Measurements from ENCODE around the gene RNU5B-1.

RNU5B-1 gene

GRCh38 chr15:65305150-65305758, 777 bp downstream of the RNU5B-1 start:
- Mint-ChIP-seq H3K36me3 (ENCODE audit: low read depth) (no peaks in the 10 kb centered on the region), H3K4me3 (peak overlapping the region; percentile 90), H3K4me1 (peaks cover 31% of the 10 kb centered on the region), H3K27me3 (peaks cover 4% of the 10 kb centered on the region), H3K9me3 (no peaks in the 10 kb centered on the region), H3K27ac (peak overlapping the region; percentile 99)
- ATAC-seq (peak; percentile 71), DNase-seq (no peak)

GRCh38 chr15:65305776-65306175, 1.3 kb downstream of the RNU5B-1 start:
- peaks cover 4% of the 10 kb centered on the region for H3K27me3 Mint-ChIP-seq
- ATAC-seq, result no peak
- no peak overlapping the region for H3K4me3 Mint-ChIP-seq
- H3K36me3 Mint-ChIP-seq (ENCODE audit: low read depth), result no peaks in the 10 kb centered on the region
- peak overlapping the region; percentile 99 for H3K27ac Mint-ChIP-seq
- peaks cover 27% of the 10 kb centered on the region for H3K4me1 Mint-ChIP-seq
- DNase-seq, result no peak
- no peaks in the 10 kb centered on the region for H3K9me3 Mint-ChIP-seq

- H3K27me3 Mint-ChIP-seq, result peaks cover 4% of the 10 kb centered on the region
- H3K27ac Mint-ChIP-seq, result no peak overlapping the region
- DNase-seq (no peak), ATAC-seq (no peak)
- no peaks in the 10 kb centered on the region for H3K36me3 Mint-ChIP-seq (ENCODE audit: low read depth)
- peaks cover 27% of the 10 kb centered on the region for H3K4me1 Mint-ChIP-seq
- no peak overlapping the region for H3K4me3 Mint-ChIP-seq
- no peaks in the 10 kb centered on the region for H3K9me3 Mint-ChIP-seq
Observed at GRCh38 chr15:65306551-65306950, 2.1 kb downstream of the RNU5B-1 start.

GRCh38 chr15:65307978-65308377, 3.5 kb downstream of the RNU5B-1 start:
- Mint-ChIP-seq H3K27ac (no peak overlapping the region), H3K4me3 (no peak overlapping the region), H3K4me1 (peaks cover 27% of the 10 kb centered on the region), H3K27me3 (peaks cover 4% of the 10 kb centered on the region), H3K36me3 (ENCODE audit: low read depth) (no peaks in the 10 kb centered on the region), H3K9me3 (no peaks in the 10 kb centered on the region)
- ATAC-seq (no peak), DNase-seq (no peak)

- Mint-ChIP-seq H3K36me3 (ENCODE audit: low read depth) (no peaks in the 10 kb centered on the region), H3K27ac (no peak overlapping the region)
- no peak for ATAC-seq
Observed at GRCh38 chr15:65309882-65310418, 5.5 kb downstream of the RNU5B-1 start.

GRCh38 chr15:65310431-65311137, 6.1 kb downstream of the RNU5B-1 start:
- Mint-ChIP-seq H3K27ac (no peak overlapping the region), H3K4me3 (no peak overlapping the region), H3K4me1 (peaks cover 5% of the 10 kb centered on the region), H3K27me3 (no peaks in the 10 kb centered on the region), H3K36me3 (ENCODE audit: low read depth) (no peaks in the 10 kb centered on the region), H3K9me3 (no peaks in the 10 kb centered on the region)
- ATAC-seq, result no peak
- no peak for DNase-seq

More at GRCh38 chr15:65309882-65310418, 5.5 kb downstream of the RNU5B-1 start:
- no peaks in the 10 kb centered on the region for H3K27me3 Mint-ChIP-seq
- H3K4me1 Mint-ChIP-seq, result peaks cover 10% of the 10 kb centered on the region
- H3K9me3 Mint-ChIP-seq, result no peaks in the 10 kb centered on the region
- H3K4me3 Mint-ChIP-seq, result no peak overlapping the region
- no peak for DNase-seq

GRCh38 chr15:65311760-65312159, 7.3 kb downstream of the RNU5B-1 start:
- H3K9me3 Mint-ChIP-seq, result no peaks in the 10 kb centered on the region
- no peaks in the 10 kb centered on the region for H3K36me3 Mint-ChIP-seq (ENCODE audit: low read depth)
- H3K4me1 Mint-ChIP-seq, result no peaks in the 10 kb centered on the region
- no peak overlapping the region for H3K27ac Mint-ChIP-seq
- ATAC-seq (no peak), DNase-seq (no peak)
- no peak overlapping the region for H3K4me3 Mint-ChIP-seq
- no peaks in the 10 kb centered on the region for H3K27me3 Mint-ChIP-seq

GRCh38 chr15:65312400-65312916, 8.0 kb downstream of the RNU5B-1 start:
- Mint-ChIP-seq H3K36me3 (ENCODE audit: low read depth) (no peaks in the 10 kb centered on the region), H3K4me1 (no peaks in the 10 kb centered on the region), H3K27ac (no peak overlapping the region), H3K4me3 (no peak overlapping the region), H3K27me3 (no peaks in the 10 kb centered on the region), H3K9me3 (no peaks in the 10 kb centered on the region)
- DNase-seq, result no peak
- ATAC-seq, result no peak

GRCh38 chr15:65318870-65319356, 14.4 kb downstream of the RNU5B-1 start:
- peak overlapping the region; percentile 39 for H3K27ac Mint-ChIP-seq
- no peaks in the 10 kb centered on the region for H3K36me3 Mint-ChIP-seq (ENCODE audit: low read depth)
- DNase-seq (peak; percentile 77), ATAC-seq (peak; percentile 98)
- no peaks in the 10 kb centered on the region for H3K9me3 Mint-ChIP-seq
- H3K4me1 Mint-ChIP-seq, result no peaks in the 10 kb centered on the region
- H3K27me3 Mint-ChIP-seq, result peaks cover 6% of the 10 kb centered on the region
- no peak overlapping the region for H3K4me3 Mint-ChIP-seq

GRCh38 chr15:65323071-65323511, 18.6 kb downstream of the RNU5B-1 start:
- ATAC-seq (no peak), DNase-seq (no peak)
- Mint-ChIP-seq H3K4me1 (peaks cover 2% of the 10 kb centered on the region), H3K9me3 (no peaks in the 10 kb centered on the region), H3K4me3 (no peak overlapping the region), H3K36me3 (ENCODE audit: low read depth) (no peaks in the 10 kb centered on the region), H3K27me3 (peaks cover 6% of the 10 kb centered on the region), H3K27ac (no peak overlapping the region)

- no peaks in the 10 kb centered on the region for H3K36me3 Mint-ChIP-seq (ENCODE audit: low read depth)
- ATAC-seq, result no peak
- no peak overlapping the region for H3K4me3 Mint-ChIP-seq
- H3K27ac Mint-ChIP-seq, result no peak overlapping the region
- peaks cover 6% of the 10 kb centered on the region for H3K27me3 Mint-ChIP-seq
- H3K9me3 Mint-ChIP-seq, result no peaks in the 10 kb centered on the region
- peaks cover 2% of the 10 kb centered on the region for H3K4me1 Mint-ChIP-seq
- DNase-seq, result no peak
Observed at GRCh38 chr15:65326117-65326526, 21.6 kb downstream of the RNU5B-1 start.

- ATAC-seq (no peak), DNase-seq (no peak)
- Mint-ChIP-seq H3K27ac (no peak overlapping the region), H3K9me3 (no peaks in the 10 kb centered on the region), H3K4me3 (no peak overlapping the region), H3K27me3 (peaks cover 4% of the 10 kb centered on the region), H3K4me1 (peaks cover 2% of the 10 kb centered on the region), H3K36me3 (ENCODE audit: low read depth) (no peaks in the 10 kb centered on the region)
Observed at GRCh38 chr15:65326818-65327217, 22.3 kb downstream of the RNU5B-1 start.

GRCh38 chr15:65327651-65328393, 23.3 kb downstream of the RNU5B-1 start:
- Mint-ChIP-seq H3K27me3 (no peaks in the 10 kb centered on the region), H3K27ac (peak overlapping the region; percentile 68), H3K4me3 (no peak overlapping the region), H3K4me1 (peaks cover 2% of the 10 kb centered on the region), H3K9me3 (no peaks in the 10 kb centered on the region), H3K36me3 (ENCODE audit: low read depth) (no peaks in the 10 kb centered on the region)
- no peak for DNase-seq
- no peak for ATAC-seq

GRCh38 chr15:65328506-65329287, 24.2 kb downstream of the RNU5B-1 start:
- Mint-ChIP-seq H3K9me3 (no peaks in the 10 kb centered on the region), H3K27ac (no peak overlapping the region), H3K27me3 (no peaks in the 10 kb centered on the region), H3K4me1 (peaks cover 2% of the 10 kb centered on the region), H3K36me3 (ENCODE audit: low read depth) (no peaks in the 10 kb centered on the region), H3K4me3 (no peak overlapping the region)
- DNase-seq (no peak), ATAC-seq (no peak)

All from activated naive CD8-positive, alpha-beta T cell treated with anti-CD3 and anti-CD28 coated beads, Interleukin-2, amount 50 U/mL, for 24 hours (primary cell).